Measurements from ENCODE around the gene SCCPDH.

- TF ChIP-seq POLR2A (IDR thresholded peaks at IDR 0.05) (no peak), CTCF (IDR thresholded peaks at IDR 0.05 in 4 of 5, conservative IDR thresholded peaks at IDR 0.05 in 1 of 5) (no peak)
These were observed 76.1 kb downstream of the SCCPDH start for GRCh38 chr1:246800356-246800755.

Data from gastrocnemius medialis (tissue), 4 donors.